HG03066 (cell line): ENCODE data around the gene APMAP.

ENCODE experiments used
- ATAC-seq: cut with Tn5 transposase; IDR thresholded peaks from one replicate; pipeline ENCODE4 v1.9.1; 2021; ENCODE audit warnings: low read depth; ENCODE audit not compliant: unreplicated experiment

APMAP gene

GRCh38 chr20:24991897-24992486 lies 559 bp downstream of the APMAP start:
- ATAC-seq, result peak; percentile 21

- no peak for ATAC-seq
Observed at GRCh38 chr20:24990810-24991252, 1.7 kb downstream of the APMAP start.

GRCh38 chr20:24989162-24989561 lies 3.4 kb downstream of the APMAP start:
- ATAC-seq, result no peak

- no peak for ATAC-seq
Observed at GRCh38 chr20:24987873-24988835, 4.4 kb downstream of the APMAP start.

- ATAC-seq, result no peak
Observed at GRCh38 chr20:24987244-24987643, 5.3 kb downstream of the APMAP start.

- ATAC-seq, result no peak
Observed at GRCh38 chr20:24986436-24987015, 6.0 kb downstream of the APMAP start.

GRCh38 chr20:24985802-24986201 lies 6.7 kb downstream of the APMAP start:
- no peak for ATAC-seq

GRCh38 chr20:24984961-24985640 lies 7.5 kb downstream of the APMAP start:
- ATAC-seq, result no peak

- no peak for ATAC-seq
Observed at GRCh38 chr20:24983896-24984295, 8.7 kb downstream of the APMAP start.

GRCh38 chr20:24981790-24982189 lies 10.8 kb downstream of the APMAP start:
- no peak for ATAC-seq

- ATAC-seq, result no peak
Observed at GRCh38 chr20:24981282-24981681, 11.3 kb downstream of the APMAP start.

- ATAC-seq, result no peak
Observed at GRCh38 chr20:24980291-24981053, 12.1 kb downstream of the APMAP start.

GRCh38 chr20:24979036-24979960 lies 13.3 kb downstream of the APMAP start:
- no peak for ATAC-seq

GRCh38 chr20:24978513-24978912 lies 14.0 kb downstream of the APMAP start:
- ATAC-seq, result no peak

GRCh38 chr20:24977797-24978196 lies 14.8 kb downstream of the APMAP start:
- ATAC-seq, result no peak

- ATAC-seq, result no peak
Observed at GRCh38 chr20:24977336-24977735, 15.2 kb downstream of the APMAP start.

GRCh38 chr20:24972341-24972740 lies 20.2 kb downstream of the APMAP start:
- ATAC-seq, result no peak

GRCh38 chr20:24971376-24972101 lies 21.0 kb downstream of the APMAP start:
- no peak for ATAC-seq
